ENCODE data around the gene MAML2.

MAML2 gene

GRCh38 chr11:96177146-96177545 is 165.8 kb downstream of the MAML2 start:
- no peak for DNase-seq

DNA sequence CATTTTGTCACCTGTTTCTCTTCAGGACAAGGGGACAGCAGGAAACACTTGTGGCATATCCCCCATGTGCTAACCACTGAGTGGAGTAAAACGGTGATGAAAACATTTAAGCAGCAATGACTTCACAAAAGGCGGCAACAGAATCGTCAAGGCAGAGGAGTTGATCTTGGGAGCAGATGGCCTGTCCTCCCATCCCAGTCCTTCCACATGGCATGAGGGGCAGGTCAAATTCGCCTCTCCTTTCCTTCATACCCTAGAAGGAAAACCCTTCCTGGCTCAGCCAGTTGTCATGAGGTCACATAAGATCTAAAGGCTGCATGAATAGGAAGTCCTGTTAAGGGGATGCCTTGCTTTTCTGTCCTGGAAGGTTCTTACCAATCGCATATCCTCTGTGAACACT is 169.1 kb downstream of the MAML2 start:
- no peak for DNase-seq

- DNase-seq = no peak
Measured at GRCh38 chr11:96173422-96173821, 169.6 kb downstream of the MAML2 start.

DNA sequence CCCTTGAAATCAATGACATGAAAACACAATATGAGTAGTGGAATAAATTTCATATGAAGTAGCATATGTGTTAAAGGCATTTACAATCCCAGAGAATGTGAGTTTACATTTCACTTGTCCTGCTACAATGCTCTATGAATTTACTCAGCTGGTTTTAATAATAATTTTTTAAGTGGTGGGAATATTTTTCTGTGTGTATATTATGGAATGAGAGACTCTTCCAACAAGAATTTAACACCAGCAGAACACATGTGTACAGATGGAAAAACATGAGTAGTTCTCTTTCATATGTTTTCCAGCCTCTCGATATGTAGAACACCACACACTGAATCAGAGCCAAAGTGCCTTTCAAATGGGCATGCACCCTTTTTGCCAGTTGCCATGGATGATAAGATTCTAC is 170.4 kb downstream of the MAML2 start:
- no peak for DNase-seq

- no peak for DNase-seq
Measured at GRCh38 chr11:96169250-96169649, 173.7 kb downstream of the MAML2 start.

DNA sequence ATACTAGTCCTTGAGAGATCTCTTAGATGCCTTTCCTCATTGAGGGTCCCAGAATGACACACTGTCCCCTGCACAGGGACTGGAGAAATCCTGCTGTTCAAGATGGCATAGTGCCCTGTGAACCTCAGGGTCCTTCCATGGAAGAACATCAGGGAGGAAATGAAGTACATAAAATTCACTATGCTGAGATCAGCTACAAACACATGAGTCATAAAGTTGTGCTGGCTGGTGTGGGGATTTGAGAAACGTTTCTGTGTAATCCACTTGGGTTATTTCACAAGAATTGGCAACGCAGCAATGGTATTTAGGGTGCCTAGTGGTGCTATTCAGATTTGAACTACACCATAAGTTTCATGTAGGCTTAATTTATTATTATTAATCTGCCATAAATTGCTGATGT is 174.4 kb downstream of the MAML2 start:
- no peak for DNase-seq

- no peak for DNase-seq
Measured at GRCh38 chr11:96167787-96168186, 175.2 kb downstream of the MAML2 start.

- no peak for DNase-seq
Measured at GRCh38 chr11:96167203-96167758, 175.7 kb downstream of the MAML2 start.

DNA sequence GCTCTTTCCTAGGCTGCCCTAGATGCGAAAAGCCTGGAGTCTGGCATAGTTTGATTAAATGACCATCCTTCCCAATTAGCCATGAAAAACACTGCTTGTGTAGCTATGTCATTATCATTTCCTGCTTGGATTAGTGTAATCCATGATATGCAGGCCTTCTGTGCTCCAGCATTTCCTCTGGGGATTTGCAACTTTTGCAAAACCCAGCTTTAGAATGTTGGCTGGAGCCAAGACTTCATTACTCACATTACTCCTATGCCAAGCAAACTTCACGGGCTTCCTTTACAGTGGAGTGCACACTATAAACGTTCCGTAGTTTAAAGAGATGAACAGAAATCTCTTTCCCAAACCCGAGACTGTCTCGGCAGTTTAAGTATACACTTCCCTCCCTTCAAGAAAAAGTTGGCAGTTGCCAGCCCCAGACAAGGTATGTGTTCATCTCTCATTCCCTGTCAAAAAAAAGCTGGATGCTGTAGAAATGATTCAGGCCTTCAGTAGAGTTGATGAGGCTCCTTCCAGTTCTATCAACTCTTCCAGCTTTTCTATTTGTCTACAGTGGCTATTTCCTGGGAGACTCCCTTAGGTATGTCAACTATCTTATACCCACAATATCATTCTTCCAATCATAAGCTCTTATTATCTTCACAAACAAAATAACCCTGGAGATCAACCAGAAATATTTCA is 180.0 kb downstream of the MAML2 start:
- DNase-seq = no peak

DNA sequence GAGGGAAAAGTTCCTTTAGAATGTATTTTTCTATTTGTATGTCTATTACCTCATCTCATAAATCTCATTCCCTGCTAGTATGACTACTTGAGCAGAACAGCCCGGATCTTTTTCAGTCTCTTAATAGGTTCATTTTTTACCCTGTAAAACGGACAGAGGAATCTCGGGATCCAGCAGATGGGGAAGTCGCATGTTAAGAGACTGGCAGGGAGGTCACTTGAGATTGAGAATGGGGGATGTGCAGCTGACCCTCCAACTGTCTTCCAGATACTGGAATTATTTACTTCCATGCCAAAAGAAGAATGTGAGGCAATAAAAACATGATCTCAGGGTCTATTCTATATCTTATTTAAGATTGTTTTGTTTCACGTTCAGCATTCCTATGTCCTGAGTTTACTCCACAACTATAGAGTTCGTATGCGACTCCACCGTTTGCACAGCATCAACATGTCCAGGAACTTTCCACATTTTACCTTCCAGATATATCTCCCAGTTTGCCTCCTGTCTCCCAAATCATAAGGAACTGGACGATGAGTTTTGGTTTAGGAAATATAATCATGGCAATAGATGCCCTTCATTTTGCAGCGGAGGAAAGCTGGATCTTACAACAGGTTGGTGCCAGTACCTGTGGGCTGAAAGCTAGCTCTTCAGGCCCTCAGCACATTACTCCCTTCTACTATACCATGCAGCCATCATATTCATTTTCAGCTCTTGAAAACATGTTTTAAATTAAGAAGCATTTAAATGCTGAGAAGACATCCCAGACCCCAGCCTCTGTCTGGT is 181.5 kb downstream of the MAML2 start:
- no peak for DNase-seq

- DNase-seq = no peak
Measured at GRCh38 chr11:96160732-96161306, 182.2 kb downstream of the MAML2 start.

- no peak for DNase-seq
Measured at GRCh38 chr11:96159968-96160367, 183.0 kb downstream of the MAML2 start.

GRCh38 chr11:96158126-96158525 is 184.9 kb downstream of the MAML2 start:
- no peak for DNase-seq

- no peak for DNase-seq
Measured at GRCh38 chr11:96157517-96157873, 185.5 kb downstream of the MAML2 start.

DNA sequence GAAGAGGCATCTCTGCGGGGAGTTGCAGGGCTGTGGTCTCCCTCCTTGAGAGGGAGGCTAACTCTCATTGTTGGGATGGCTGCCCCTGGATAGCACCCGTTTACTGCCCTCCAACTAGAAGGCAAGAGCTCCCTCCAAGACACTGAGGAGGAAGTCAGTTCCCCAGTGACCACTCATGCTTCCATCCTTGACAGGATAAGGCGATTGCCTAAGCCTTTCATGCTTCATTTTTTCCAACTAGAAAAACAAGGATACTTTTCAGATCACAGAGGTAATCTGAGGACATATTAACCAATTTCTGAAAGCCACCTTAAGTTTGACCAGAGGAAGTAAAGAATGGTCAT is 186.6 kb downstream of the MAML2 start:
- DNase-seq = no peak

GRCh38 chr11:96155627-96156378 is 187.2 kb downstream of the MAML2 start:
- peak; percentile 65 for DNase-seq

GRCh38 chr11:96154802-96155520 is 188.0 kb downstream of the MAML2 start:
- DNase-seq = no peak

DNA sequence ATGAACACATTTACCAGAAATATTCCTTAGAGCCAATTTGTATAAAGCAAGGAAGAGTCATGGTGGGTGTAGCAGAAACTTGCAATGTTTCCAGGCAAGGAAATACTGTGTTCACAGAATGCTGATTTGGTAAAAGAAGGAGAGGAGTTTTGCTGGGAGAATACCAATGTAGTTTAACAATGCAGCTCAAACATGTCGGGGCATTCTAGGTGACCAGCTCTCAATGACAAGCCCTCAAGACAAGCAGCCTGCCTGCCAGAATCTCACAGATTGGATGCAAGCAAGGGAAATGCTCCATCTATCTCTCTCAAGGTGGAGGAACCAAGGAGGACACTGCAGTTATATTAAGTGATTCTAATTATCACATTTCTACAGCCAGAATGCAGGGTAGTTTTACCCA is 190.4 kb downstream of the MAML2 start:
- no peak for DNase-seq

GRCh38 chr11:96151501-96151900 is 191.5 kb downstream of the MAML2 start:
- DNase-seq = no peak

GRCh38 chr11:96150609-96151008 is 192.4 kb downstream of the MAML2 start:
- DNase-seq = no peak

- DNase-seq = no peak
Measured at GRCh38 chr11:96149743-96150555, 193.0 kb downstream of the MAML2 start.
